HG02759 (cell line): ENCODE results near the gene AADACL2.
"Not testable (repeated sequence)": the region's sequence is repeated elsewhere in the genome, so short reads cannot be mapped to it uniquely, and the experiment has no call there.

Source experiments
- ATAC-seq: cut with Tn5 transposase; IDR thresholded peaks from one replicate; pipeline ENCODE4 v1.9.1; 2021; ENCODE audit warnings: mild to moderate bottlenecking, moderate library complexity; ENCODE audit not compliant: unreplicated experiment

Gene AADACL2

GRCh38 chr3:151764699-151765098 lies 31.0 kb downstream of the AADACL2 start:
- ATAC-seq, result not testable (repeated sequence)

- no peak for ATAC-seq
Observed at GRCh38 chr3:151765685-151766084, 32.0 kb downstream of the AADACL2 start.

GRCh38 chr3:151766454-151766853 lies 32.7 kb downstream of the AADACL2 start:
- no peak for ATAC-seq

- no peak for ATAC-seq
Observed at GRCh38 chr3:151768393-151768930, 34.7 kb downstream of the AADACL2 start.

GRCh38 chr3:151769175-151769574 lies 35.4 kb downstream of the AADACL2 start:
- ATAC-seq, result no peak

- no peak for ATAC-seq
Observed at GRCh38 chr3:151770956-151771355, 37.2 kb downstream of the AADACL2 start.

- no peak for ATAC-seq
Observed at GRCh38 chr3:151772825-151773480, 39.2 kb downstream of the AADACL2 start.

GRCh38 chr3:151774235-151774634 lies 40.5 kb downstream of the AADACL2 start:
- no peak for ATAC-seq

DNA sequence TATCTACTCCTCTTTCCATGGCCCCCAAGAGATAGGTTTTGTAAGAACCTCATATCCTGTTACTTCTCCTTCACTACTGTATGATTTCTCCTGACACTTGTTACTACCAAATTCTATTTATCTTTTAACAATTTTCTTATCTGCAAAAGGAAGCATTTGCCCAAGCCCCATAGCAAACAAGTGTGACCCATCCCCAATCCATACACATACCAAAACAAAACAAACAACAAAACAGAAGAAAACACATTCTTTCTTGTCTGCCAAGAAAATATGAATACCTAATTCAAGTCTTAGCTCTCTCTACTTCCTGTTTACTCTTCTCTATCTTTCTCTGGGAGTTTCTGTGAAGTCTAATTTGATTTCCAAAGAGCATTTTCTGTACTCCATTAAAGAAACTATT lies 41.2 kb downstream of the AADACL2 start:
- ATAC-seq, result no peak

DNA sequence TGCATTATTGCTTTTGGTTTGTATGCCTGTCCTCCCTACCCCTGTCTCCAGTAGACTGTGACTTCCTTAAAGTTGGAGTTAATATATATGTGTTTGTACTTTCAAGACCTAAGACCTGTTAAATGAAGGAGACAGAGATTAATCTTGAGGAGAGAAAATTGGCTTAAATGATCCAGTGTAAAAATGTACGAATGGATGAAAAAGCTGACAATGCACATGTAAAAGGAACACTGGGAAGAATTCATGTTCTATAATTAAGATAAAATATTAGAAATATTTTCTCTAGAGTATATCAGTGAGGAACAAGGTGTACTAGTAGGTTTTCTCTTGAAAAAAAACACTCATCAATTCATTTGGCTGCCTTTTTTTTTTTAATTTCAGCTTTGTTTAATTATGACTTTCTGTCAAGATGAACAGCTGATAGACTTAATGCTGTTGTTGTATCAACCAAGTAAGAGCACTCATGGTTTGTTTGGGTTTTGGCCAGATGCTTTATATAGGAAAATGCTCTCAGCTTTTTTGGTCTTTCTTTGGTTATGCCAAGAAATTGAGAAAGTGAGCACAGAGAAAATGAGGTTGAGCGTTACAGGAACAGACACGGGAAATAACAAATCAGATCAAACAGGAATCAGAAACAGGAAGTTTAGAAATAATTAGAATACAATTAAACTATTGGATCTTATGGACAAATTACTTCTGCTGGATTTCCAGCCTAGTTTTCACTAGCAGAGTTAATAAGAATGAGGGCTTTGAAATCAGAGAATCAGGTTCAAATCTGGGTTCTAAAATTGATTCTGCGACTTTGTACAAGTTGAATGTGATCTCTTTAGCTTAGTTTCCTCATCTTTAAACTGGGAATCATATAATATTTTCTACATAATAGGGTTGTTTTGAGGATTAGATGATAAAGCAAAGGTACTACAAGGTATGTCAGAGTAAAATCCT lies 41.9 kb downstream of the AADACL2 start:
- ATAC-seq, result no peak

- ATAC-seq, result no peak
Observed at GRCh38 chr3:151776259-151776740, 42.6 kb downstream of the AADACL2 start.

- ATAC-seq, result no peak
Observed at GRCh38 chr3:151777880-151778279, 44.2 kb downstream of the AADACL2 start.

DNA sequence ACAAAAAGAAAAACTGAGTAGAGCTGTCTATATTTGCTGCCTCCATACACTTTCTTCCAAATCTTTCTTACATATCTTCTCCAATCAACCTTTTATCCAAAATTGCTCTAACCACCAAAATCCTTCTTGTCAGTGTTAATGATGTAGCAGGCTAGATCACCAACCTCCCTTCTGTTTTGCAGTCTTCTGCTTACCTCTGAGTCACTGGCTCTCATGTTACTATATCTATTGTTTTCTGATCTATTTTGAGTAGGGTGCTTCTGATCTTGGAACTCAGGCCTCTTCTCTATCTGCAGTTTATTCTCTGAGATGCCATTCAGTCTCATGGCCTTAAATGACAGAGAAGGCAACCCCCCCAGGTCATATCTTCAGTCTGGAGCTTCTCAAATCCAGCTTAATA lies 53.9 kb downstream of the AADACL2 start:
- no peak for ATAC-seq

DNA sequence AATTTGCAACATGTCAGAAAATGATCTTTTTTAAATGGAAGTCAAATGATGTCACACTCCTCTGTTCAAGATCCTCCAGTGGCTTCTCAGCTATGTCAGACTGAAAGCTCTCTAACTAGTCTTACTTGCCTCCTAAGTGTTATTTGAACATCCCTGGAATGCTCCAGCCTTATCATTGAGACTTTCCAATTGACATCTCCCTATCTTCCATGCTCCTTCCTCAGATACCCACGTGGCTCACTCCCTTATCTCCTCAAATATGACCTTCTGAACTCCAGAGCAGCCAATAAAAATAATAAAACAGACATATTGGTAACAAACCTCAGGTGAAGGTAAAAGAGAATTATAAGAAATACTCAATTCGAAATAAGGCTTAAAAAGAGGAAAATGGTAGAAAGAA lies 54.7 kb downstream of the AADACL2 start:
- no peak for ATAC-seq

- ATAC-seq, result no peak
Observed at GRCh38 chr3:151789853-151790463, 56.2 kb downstream of the AADACL2 start.

- not testable (repeated sequence) for ATAC-seq
Observed at GRCh38 chr3:151790763-151791162, 57.0 kb downstream of the AADACL2 start.

- ATAC-seq, result no peak
Observed at GRCh38 chr3:151792411-151792810, 58.7 kb downstream of the AADACL2 start.

DNA sequence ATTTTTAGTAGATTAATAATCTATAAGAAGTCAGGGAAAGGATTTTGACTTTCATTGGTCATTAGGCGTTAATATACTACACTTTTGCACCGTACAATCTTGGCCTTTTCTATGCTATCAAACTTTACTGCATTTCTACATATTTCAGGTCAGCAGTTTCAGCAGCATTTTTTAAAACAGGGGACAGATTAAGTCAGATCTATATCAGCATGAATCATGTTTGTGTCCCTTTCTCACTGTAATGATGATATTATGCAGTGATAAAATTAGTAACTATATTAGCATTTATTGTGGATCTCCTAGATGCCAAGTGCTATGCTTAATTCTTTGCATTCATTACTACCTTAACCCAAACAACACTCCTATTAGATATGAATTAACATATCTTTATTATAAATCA lies 59.9 kb downstream of the AADACL2 start:
- ATAC-seq, result no peak

GRCh38 chr3:151794080-151794479 lies 60.4 kb downstream of the AADACL2 start:
- no peak for ATAC-seq

GRCh38 chr3:151795276-151795675 lies 61.5 kb downstream of the AADACL2 start:
- ATAC-seq, result no peak

DNA sequence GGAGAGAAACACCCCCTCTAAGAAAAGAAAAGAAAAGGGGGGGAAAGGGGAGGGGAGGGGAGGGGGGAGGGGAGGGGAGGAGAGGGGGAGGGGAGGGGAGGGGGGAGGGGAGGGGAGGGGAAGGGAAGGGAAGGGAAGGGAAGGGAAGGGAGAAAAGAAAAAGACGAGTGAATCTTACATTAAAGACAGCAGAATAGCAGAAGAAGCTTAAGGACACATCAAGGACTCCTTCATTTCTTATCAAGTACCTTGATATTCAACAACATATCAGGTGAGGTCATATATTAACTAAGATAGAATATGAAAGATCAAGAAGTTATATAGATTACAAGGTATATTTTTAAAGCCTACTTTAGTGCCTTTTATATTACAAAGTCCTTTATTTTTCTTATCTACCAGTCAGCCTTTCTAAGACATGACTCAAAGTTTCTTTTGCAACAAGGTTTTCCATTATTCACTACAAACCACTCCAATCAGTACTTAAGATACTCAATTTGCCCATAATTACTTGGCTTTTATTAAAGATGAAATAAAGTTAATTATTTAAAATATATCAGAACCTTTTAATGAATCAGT lies 62.5 kb downstream of the AADACL2 start:
- no peak for ATAC-seq
